Parathyroid adenoma (tissue), 2 donors: ENCODE data around the gene CDHR1.

Experiments
- H2AFZ ChIP-seq: fragments of 300-600 bp; sonication (generic); one replicate; pipeline ENCODE4 v1.7.0; 2017; ENCODE audit warnings: antibody characterized with exemption, mild to moderate bottlenecking
- H3K27ac ChIP-seq: fragments of 300-600 bp; sonication (generic); one replicate; pipeline ENCODE4 v1.7.0; 2017
- H3K27me3 ChIP-seq: fragments of 300-600 bp; sonication (generic); one replicate; pipeline ENCODE4 v1.7.0; 2017; ENCODE audit warnings: low read length; ENCODE audit not compliant: control insufficient read depth, insufficient read depth
- H3K36me3 ChIP-seq: fragments of 300-600 bp; sonication (generic); one replicate; pipeline ENCODE4 v1.7.0; 2017; ENCODE audit warnings: low read length; ENCODE audit not compliant: control insufficient read depth, insufficient read depth
- H3K4me1 ChIP-seq: fragments of 300-600 bp; sonication (generic); one replicate; pipeline ENCODE4 v1.7.0; 2017; ENCODE audit warnings: control low read depth
- H3K4me2 ChIP-seq: fragments of 300-600 bp; sonication (generic); one replicate; pipeline ENCODE4 v1.7.0; 2017; ENCODE audit warnings: low read length
- H3K4me3 ChIP-seq: fragments of 300-600 bp; sonication (generic); one replicate; pipeline ENCODE4 v1.7.0; 2017; ENCODE audit warnings: low read depth, low read length
- H3K79me2 ChIP-seq: fragments of 300-600 bp; sonication (generic); one replicate; pipeline ENCODE4 v1.7.0; 2017; ENCODE audit warnings: control low read depth
- H3K9ac ChIP-seq: fragments of 300-600 bp; sonication (generic); one replicate; pipeline ENCODE4 v1.7.0; 2017; ENCODE audit warnings: mild to moderate bottlenecking
- H3K9me3 ChIP-seq: fragments of 300-600 bp; sonication (generic); one replicate; pipeline ENCODE4 v1.7.0; 2017; ENCODE audit warnings: low read length; ENCODE audit not compliant: control insufficient read depth
- CTCF ChIP-seq: fragments of 300-600 bp; sonication (generic); IDR thresholded peaks from one replicate; pipeline ENCODE4 v1.7.0; 2017; ENCODE audit warnings: antibody characterized with exemption, mild to moderate bottlenecking
- donor health status: primary hyperparathyroidism.

Gene CDHR1

GRCh38 chr10:84201244-84201606 is 6.9 kb downstream of the CDHR1 start:
- no peak overlapping the region for H3K4me3 ChIP-seq
- no peaks in the 10 kb centered on the region for H3K27me3 ChIP-seq
- no peaks in the 10 kb centered on the region for H3K79me2 ChIP-seq
- no peak overlapping the region for H3K9ac ChIP-seq
- no peak overlapping the region for H2AFZ ChIP-seq
- H3K36me3 ChIP-seq: no peaks in the 10 kb centered on the region
- no peaks in the 10 kb centered on the region for H3K9me3 ChIP-seq
- no peak overlapping the region for H3K4me2 ChIP-seq
- H3K4me1 ChIP-seq: no peaks in the 10 kb centered on the region
- H3K27ac ChIP-seq: no peak overlapping the region
- TF ChIP-seq CTCF: no peak

- no peak for TF ChIP-seq CTCF
- Histone ChIP-seq H3K27ac (no peak overlapping the region), H3K4me2 (no peak overlapping the region), H3K9me3 (no peaks in the 10 kb centered on the region), H3K9ac (no peak overlapping the region), H2AFZ (no peak overlapping the region), H3K4me3 (no peak overlapping the region), H3K79me2 (no peaks in the 10 kb centered on the region), H3K36me3 (no peaks in the 10 kb centered on the region), H3K4me1 (no peaks in the 10 kb centered on the region), H3K27me3 (no peaks in the 10 kb centered on the region)
Observed at GRCh38 chr10:84201682-84202081, 7.3 kb downstream of the CDHR1 start.

GRCh38 chr10:84202349-84202748 is 8.0 kb downstream of the CDHR1 start:
- H3K27ac ChIP-seq: no peak overlapping the region
- H3K9ac ChIP-seq: no peak overlapping the region
- H3K4me3 ChIP-seq: no peak overlapping the region
- no peaks in the 10 kb centered on the region for H3K4me1 ChIP-seq
- H3K79me2 ChIP-seq: no peaks in the 10 kb centered on the region
- H3K4me2 ChIP-seq: no peak overlapping the region
- no peaks in the 10 kb centered on the region for H3K9me3 ChIP-seq
- TF ChIP-seq CTCF: no peak
- H3K27me3 ChIP-seq: no peaks in the 10 kb centered on the region
- H3K36me3 ChIP-seq: no peaks in the 10 kb centered on the region
- H2AFZ ChIP-seq: no peak overlapping the region

GRCh38 chr10:84204122-84204521 is 9.8 kb downstream of the CDHR1 start:
- Histone ChIP-seq H3K9me3 (no peaks in the 10 kb centered on the region), H3K4me1 (no peaks in the 10 kb centered on the region), H3K9ac (no peak overlapping the region), H3K36me3 (no peaks in the 10 kb centered on the region), H3K27me3 (no peaks in the 10 kb centered on the region), H3K4me2 (no peak overlapping the region), H3K4me3 (no peak overlapping the region), H2AFZ (no peak overlapping the region), H3K79me2 (no peaks in the 10 kb centered on the region), H3K27ac (no peak overlapping the region)
- TF ChIP-seq CTCF: no peak

GRCh38 chr10:84204610-84205009 is 10.3 kb downstream of the CDHR1 start:
- no peaks in the 10 kb centered on the region for H3K27me3 ChIP-seq
- H3K9me3 ChIP-seq: no peaks in the 10 kb centered on the region
- H3K4me2 ChIP-seq: no peak overlapping the region
- no peaks in the 10 kb centered on the region for H3K4me1 ChIP-seq
- TF ChIP-seq CTCF: no peak
- no peak overlapping the region for H3K9ac ChIP-seq
- H2AFZ ChIP-seq: no peak overlapping the region
- no peaks in the 10 kb centered on the region for H3K36me3 ChIP-seq
- no peak overlapping the region for H3K27ac ChIP-seq
- no peaks in the 10 kb centered on the region for H3K79me2 ChIP-seq
- H3K4me3 ChIP-seq: no peak overlapping the region
